ENCODE results near the gene METTL5. TPM values are rescaled to one million over a fixed set of nuclear protein-coding genes. Genes with fewer than 3 reads are reported as not detected.
"Not testable (repeated sequence)": the region's sequence is repeated elsewhere in the genome, so short reads cannot be mapped to it uniquely, and the experiment has no call there.

METTL5 gene
- total RNA-seq (2014; rRNA removed) = 48.7 and 54.0 TPM in 2 replicates
- polyA plus RNA-seq (2012) = 75.9 TPM

DNA sequence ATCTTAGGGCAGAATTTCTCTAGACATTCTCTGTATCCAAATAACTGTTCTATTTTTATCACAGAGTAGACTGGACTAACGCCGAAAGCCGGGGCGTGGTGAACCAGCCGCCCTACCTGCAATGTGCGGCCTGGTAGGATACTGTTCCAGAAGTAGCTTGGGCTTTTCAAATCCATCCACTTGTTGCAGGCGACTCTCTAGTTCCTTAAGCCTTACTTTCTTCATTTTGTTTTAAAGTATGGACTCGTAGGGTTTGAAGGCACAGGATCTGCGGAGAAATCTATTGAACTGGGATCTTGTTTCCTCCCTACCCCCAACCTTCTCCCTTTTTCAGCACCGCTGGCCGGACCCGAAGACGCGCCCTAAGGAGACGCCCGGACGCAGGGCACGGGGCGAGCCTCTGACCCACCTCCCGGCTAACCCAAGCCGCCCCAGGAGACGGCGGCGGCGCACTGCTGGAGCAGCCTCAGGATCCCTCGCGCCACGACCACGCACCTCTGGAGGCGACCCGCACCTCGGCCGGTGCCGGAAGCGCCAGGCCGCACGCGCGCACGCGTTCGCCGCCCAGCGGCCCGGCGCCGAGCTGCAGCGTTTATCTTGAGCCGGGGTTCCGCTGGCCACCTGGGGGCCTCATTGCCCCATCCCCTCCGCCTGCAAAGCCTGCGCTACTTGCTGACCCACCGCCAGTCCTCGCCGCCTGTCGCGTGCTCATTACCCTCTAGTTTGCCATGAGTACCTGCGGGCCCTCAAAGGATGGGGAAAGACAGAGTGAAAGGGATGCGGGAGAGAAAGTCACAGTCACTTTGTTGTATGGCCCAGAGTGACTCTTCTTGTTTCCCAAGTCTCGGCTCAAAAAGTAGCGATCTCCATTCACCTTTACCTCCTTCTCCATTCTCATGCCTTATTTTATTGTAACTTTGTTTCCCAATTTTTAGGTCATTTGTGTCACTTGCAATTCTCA is at the start of gene METTL5:
Gene METTL5, minus strand, starts transcription at position 533 of the 961 bp plus-strand sequence. Its CDS starts 308 bp downstream, at position 225.
- peak; percentile 72 for DNase-seq (ENCODE audit: low read depth)

DNA sequence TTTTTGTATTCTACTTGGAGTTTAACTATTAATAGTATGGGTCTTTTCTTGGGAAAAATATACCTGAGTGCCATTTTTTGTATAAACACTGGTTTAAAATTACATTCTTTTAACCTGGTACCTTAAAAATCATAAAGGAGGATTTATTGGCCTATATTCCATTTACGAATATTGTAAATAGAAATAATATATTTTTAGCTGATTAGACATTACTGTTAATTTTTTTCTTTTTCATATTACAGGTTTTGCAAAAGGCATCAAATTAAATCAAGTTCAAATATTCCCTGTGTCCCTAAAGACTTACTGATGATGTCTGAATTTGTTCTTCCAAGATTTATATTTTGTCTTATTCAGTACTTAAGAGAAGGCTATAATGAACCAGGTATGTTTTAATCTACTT is 47.3 kb upstream of the METTL5 start:
- no peak for DNase-seq (ENCODE audit: low read depth)

DNA sequence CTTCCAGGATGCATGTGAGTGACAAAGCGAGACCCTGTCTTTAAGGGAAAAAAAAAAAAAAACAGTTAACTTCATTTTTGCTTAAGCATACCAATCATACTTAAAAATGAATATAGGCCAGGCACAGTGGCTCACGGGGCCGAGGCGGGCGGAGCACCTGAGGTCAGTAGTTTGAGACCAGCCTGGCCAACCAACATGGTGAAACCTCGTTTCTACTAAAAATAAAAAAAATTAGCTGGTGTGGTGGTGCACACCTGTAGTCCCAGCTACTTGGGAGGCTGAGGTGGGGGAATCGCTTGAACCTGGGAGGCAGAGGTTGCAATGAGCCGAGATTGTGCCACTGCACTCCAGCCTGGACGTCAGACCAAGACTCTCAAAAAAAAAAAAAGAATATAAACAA is 46.7 kb upstream of the METTL5 start:
- not testable (repeated sequence) for DNase-seq (ENCODE audit: low read depth)

DNA sequence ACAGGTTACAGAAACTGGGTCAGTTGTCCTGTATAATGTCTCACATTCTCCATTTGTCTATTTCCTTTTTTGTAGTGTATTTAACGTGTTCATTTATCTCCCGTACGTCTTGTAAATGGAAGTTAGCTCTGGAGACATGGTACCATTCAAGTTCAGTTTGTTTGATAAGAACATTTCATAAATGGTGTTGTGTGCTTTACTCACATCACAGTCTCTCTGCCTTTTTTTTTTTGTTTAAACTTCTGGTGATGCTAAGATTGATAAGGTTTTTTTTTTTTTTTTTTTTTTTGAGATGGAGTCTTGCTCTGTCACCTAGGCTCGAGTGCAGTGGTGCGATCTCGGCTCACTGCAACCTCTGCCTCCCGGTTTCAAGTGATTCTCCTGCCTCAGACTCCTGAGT is 44.2 kb upstream of the METTL5 start:
- DNase-seq (ENCODE audit: low read depth) = no peak

DNA sequence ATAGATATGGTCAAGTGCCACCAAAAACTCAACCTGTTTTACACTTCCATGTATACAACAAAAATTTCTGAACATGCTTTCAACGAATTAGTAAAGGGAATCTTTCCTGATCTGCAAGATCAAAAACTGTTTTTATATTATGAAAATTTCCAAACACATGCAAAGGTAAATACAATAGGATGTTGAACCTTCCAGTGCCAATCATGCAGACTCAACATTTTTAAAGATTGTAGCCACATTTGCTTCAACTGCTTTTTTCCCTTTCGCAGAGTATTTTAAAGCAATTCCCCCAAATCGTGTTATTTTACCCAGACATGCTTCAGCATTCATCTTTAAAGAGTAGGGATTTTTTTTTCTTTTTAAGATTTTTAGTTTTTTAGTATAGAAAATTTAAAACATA is 42.9 kb upstream of the METTL5 start:
- no peak for DNase-seq (ENCODE audit: low read depth)

DNA sequence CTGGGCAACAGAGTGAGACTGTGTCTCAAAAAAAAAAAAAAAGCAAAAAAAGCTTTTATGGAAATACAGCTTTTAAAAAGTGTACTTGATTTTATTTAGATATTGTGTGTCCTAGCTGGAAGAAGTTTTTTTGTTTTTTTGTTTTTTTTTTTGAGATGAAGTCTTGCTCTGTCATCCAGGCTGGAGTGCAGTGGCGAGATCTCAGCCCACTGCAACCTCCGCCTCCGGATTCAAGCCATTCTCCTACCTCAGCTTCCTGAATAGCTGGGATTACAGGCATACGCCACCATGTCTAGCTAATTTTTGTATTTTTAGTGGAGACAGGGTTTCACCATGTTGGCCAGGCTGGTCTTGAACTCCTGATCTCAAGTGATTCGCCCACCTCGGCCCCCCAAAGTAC is 41.5 kb upstream of the METTL5 start:
- DNase-seq (ENCODE audit: low read depth) = not testable (repeated sequence)

DNA sequence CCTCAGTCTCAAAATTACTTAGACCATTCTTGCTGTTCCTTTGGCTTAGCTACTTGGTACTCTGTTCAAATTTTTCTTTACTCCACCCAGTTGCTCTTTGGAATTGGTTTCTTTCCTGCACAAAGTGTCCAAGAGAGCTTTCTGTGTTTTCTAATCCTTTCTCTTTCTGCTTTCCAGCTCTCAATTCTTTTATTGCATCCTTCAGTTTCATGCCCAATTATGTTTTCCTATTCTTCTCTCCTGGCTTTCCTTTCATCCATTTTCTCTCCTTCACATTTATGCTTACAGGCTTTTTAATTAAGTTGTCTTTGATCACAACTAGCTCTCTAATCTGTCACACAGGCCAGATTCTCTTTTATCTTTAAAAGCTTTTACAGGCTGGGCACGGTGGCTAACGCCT is 40.8 kb upstream of the METTL5 start:
- DNase-seq (ENCODE audit: low read depth) = no peak

DNA sequence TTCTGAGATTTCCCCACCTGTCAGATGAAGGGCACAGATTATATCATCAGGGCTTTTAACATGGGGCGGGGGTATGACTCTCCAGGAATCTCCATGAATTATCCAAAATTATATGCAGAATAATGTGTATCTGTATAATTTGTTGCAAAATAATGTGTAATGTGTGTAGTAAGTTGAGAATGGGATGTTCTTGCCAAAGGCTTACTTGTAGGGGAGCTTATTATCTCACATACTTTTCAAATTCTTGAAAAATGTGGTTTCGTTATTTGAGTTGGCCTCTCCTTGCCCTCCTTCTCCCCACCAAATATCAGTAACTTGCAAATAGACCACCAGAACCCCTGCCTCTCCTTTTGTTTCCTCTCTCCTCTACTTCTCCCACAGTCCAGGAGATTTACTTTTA is 38.1 kb upstream of the METTL5 start:
- DNase-seq (ENCODE audit: low read depth) = no peak

DNA sequence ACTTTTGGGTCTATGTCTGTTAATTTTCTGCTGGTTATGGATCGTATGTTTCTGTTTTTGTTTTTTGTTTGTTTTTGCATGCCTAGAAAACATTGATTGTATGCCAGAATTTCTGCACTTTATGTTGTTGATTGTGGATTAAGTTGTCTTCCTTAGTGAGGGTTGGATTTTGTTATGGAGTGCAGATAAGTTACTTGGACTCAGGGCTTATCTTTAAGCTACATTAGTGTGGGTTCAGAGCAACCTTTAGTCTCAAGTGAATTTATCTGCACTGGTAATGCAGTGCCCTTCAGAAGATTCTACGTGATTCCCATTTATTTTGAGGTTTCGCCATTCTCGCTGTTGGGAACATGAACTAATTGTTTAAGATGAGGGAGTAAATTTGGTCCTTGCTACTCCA is 35.4 kb upstream of the METTL5 start:
- DNase-seq (ENCODE audit: low read depth) = no peak

DNA sequence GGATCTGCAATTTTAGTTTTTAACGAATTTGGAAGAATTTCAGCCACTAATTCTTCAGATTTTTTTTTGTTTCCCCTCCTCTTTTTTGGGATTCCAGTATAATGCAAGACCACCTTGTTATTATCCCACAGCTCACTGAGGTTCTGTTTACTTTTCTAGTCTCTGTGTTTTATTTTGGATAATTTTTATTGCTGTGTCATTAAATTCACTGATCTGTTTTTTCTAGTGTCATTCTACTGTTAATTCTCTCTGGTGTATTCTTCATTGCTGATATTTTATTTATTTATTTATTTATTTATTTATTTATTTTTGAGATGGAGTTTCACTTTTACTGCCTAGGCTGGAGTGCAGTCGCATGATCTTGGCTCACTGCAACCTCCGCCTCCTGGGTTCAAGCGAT is 34.7 kb upstream of the METTL5 start:
- no peak for DNase-seq (ENCODE audit: low read depth)

DNA sequence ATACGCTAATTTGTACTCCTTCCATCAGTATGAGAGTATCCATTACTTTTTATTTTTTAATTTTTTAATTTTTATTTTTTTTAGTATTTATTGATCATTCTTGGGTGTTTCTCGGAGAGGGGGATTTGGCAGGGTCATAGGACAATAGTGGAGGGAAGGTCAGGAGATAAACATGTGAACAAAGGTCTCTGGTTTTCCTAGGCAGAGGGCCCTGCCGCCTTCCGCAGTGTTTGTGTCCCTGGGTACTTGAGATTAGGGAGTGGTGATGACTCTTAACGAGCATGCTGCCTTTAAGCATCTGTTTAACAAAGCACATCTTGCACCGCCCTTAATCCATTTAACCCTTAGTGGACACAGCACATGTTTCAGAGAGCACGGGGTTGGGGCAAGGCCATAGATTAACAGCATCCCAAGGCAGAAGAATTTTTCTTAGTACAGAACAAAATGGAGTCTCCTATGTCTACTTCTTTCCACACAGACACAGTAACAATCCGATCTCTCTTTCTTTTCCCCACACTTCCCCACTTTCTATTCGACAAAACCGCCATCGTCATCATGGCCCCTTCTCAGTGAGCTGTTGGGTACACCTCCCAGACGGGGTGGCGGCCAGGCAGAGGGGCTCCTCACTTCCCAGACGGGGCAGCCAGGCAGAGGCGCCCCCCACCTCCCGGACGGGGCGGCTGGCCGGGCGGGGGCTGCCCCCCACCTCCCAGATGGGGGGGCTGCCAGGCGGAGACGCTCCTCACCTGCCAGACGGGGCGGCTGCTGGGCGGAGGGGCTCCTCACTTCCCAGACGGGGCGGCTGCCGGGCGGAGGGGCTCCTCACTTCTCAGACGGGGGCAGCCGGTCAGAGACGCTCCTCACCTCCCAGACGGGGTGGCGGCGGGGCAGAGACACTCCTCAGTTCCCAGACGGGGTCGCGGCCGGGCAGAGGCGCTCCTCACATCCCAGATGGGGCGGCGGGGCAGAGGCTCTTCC is 30.9 kb upstream of the METTL5 start:
- DNase-seq (ENCODE audit: low read depth) = not testable (repeated sequence)

DNA sequence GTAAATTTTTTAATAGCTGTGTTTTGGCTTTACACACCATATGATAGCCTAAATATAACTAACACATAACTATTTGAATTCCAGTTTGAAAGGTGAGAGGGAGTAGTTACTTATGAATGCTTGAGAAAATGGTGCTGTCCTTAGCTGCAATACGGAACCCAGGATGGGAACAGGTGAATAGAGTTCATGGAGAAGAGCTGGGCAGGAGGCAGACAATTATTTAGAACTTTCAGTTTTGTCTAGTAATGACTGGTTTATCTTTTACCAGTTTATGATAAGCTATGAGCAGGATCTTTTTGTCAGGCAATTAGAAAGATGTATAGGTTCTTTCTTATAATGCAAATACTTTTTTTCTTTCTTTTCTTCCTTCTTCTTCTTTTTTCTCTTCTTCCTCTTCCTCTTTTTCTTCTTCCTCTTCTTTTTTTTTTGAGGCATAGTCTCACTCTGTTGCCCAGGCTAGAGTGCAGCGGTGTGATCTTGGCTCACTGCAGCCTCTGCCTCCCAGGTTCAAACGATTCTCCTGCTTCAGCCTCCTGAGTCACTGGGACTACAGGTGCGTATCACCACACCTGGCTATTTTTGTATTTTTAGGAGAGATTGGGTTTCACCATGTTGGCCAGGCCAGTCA is 28.4 kb upstream of the METTL5 start:
- no peak for DNase-seq (ENCODE audit: low read depth)

DNA sequence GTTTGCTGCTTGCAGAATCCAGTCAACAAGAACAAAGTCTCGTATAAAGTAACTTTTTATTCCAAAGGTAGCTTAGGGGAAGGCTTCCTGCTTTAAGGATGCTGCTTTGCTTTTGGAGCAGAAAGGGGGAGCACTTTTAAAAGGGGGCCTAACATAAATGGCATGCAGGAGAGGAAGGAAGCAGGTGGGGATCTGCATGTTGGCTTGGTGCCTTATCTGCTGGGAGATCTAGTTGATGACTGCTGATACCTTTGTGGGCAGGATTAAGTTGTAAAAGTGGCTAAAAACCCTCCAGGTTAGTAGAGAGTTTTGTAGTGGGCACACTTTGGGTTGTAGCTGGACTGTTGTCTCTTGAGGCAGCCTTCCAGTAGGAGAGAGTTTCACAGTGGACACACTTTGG is 25.0 kb upstream of the METTL5 start:
- DNase-seq (ENCODE audit: low read depth) = no peak

DNA sequence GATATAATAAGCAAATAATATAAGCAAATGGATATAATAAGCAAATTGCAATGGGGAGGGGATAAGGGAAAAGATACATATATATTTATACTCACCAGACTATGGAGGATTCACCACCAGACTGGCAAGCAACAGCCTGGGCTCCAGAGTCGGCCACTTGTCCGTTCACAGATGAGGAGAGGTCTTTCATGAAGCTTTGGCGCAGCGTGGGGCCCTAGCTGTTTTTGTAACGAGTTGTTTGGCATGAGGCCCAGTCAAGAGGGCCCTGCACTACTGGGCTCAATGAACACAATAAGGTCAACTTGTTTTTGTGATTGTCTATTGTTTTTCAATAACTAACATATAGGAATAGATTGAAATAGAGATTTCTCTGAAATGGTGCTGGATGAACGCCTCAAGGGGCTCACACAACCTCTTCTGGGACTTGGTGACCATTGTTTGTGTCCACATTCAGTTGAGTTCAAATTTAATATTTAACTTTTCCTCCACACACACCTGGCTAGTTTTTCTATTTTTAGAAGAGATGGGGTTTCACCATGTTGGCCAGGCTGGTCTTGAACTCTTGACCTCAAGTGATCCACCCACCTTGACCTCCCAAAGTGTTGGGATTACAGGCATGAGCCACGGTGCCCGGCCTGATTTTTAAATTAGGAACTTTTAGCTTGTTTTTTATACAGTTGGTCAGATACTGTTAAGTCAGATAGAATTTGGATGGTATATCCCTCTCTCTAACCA is 24.4 kb upstream of the METTL5 start:
- DNase-seq (ENCODE audit: low read depth) = not testable (repeated sequence)

DNA sequence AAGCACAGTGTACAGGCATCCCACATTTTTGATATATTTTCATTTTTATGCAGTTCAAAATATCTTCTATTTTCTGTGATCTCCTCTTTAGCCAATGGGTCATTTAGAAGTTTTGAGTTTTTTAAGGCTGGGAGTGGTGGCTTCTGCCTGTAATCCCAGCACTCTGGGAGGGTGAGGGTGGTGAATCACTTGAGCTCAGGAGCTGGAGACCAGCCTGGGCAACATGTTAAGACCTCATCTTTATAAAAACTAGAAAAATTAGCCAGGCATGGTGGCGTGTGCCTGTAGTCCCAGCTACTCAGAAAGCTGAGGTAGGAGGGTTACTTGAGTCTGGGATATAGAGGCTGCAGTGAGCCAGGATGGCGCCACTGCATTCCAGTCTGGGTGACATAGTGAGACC is 20.3 kb upstream of the METTL5 start:
- peak; percentile 10 for DNase-seq (ENCODE audit: low read depth)

DNA sequence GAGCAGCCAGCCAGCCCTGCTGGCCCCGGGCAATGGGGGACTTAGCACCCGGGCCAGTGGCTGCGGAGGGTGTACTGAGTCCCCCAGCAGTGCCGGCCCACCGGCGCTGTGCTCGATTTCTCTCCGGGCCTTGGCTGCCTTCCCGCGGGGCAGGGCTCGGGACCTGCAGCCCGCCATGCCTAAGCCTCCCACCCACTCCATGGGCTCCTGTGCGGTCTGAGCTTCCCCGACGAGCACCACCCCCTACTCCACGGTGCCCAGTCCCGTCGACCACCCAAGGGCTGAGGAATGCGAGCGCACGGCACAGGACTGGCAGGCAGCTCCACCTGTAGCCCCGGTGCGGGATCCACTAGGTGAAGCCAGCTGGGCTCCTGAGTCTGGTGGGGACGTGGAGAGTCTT is 16.9 kb upstream of the METTL5 start:
- not testable (repeated sequence) for DNase-seq (ENCODE audit: low read depth)

DNA sequence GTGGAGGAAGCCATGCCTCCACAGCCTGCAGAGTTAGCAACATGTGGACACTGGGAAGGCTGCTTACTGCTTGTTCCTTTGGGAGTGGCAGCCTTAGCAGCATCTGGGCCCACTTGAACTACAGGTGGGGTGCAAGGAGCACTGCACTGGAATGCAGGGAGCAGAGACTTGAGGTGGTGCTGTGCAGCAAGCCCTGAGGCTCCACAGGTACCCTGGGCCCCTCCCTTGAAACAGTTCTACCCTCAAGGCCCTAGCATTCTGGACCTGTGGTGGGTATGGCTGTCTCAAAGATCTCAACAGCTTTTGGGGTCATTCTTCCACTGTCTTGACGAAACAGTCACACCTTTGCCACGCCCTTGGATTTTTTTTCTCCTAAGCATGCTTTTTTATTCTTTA is 16.0 kb upstream of the METTL5 start:
- no peak for DNase-seq (ENCODE audit: low read depth)

DNA sequence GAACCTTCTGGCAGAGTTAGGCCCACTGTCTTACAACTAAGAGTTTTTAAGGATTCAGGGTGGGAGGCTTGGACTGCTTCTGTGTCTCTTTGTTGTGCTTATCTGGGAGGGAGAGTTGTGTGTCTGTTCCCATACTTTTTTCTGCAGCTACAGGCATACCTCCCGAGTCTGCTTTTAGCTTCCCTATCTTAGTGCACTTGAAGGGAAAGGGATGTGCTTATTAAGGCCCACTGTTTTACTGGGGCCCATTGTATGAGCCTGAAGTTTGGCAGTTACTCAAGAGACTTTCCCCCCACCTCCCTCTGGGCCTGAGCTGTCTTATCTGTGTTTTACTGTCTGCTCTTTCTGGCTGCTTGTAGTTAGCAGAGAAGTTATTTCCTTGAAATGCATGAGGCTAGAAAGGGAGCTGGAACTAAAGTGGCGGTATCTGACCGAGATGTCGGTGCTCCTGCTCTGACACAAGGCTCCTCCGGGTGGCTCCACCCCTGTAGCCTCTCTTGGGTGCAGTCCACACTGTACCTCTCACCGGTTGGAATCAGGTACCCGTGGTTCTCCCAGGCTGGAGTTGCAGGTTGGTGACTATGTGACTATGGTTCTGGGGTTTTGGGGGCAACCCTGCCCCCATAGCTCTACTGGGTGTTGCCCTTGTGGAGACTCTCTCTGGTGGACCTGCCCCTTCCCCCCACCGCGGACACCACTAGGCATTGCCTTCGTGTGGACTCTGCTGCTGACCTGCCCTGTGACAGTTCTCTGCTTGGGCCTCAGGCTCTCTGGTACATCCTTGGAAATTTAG is 15.4 kb upstream of the METTL5 start:
- no peak for DNase-seq (ENCODE audit: low read depth)

DNA sequence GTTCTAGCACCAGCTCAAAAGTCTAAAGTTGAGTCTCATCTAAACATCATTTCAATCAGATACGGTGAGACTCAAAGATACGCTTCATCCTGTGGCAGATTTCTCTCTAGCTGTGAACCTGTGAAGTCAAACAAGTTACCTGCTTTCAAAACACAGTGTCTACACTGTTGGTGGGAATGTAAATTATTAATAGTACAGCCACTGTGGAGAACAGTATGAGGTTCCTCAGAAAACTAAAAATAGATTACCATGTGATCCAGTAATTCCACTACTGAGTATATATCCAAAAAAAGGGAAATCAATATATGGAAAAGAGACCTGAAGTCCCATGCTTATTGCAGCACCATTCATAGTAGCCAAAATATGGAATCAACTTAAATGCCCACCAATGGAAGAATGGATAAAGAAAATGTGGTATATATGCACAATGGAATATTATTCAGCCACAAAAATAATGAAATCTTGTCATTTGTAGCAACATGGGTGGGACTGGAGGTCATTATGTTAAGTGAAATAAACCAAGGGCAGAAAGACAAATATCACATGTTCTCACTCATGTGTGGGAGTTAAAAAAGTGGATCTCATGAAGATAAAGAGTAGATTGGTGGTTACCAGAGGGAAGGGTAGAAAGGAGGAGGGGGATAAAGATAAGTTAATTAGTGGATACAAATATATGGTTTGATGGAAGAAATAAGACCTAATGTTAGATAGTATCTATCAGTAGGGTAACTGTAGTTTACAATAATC is 14.2 kb upstream of the METTL5 start:
- DNase-seq (ENCODE audit: low read depth) = no peak

All from LHCN-M2 (cell line).